Common myeloid progenitor, CD34-positive (primary cell): ENCODE results near the gene TBPL2. TPM values are rescaled to one million over a fixed set of nuclear protein-coding genes. Genes with fewer than 3 reads are reported as not detected.
"Not testable (repeated sequence)": the region's sequence is repeated elsewhere in the genome, so short reads cannot be mapped to it uniquely, and the experiment has no call there.

Experiments
- CTCF ChIA-PET: fragments of 350-600 bp; sonication (Branson Sonifier 250); formaldehyde crosslinking; loops from one replicate; lab custom pipeline; 2021; ENCODE audit warnings: antibody characterized with exemption; lab: Charles Lee
- POLR2A ChIA-PET: fragments of 350-600 bp; sonication (Branson Sonifier 250); formaldehyde crosslinking; loops from one replicate; lab custom pipeline; 2021; ENCODE audit warnings: antibody characterized with exemption; lab: Charles Lee
- DNase-seq, 3 donors: peaks; one replicate each; pipeline versions ENCODE4 v3.0.0 to v3.0.0-alpha.2; 2013
- H3K27ac ChIP-seq, 2 experiments: 1 replicate in 1 of 2; 2 replicates in 1 of 2; pipeline ENCODE4 v1.7.0; 2013; ENCODE audit warnings: inconsistent platforms in 2 of 2, low read length in 2 of 2, mild to moderate bottlenecking in 2 of 2, low read depth in 1 of 2, moderate library complexity in 1 of 2; ENCODE audit not compliant: severe bottlenecking in 2 of 2, insufficient read depth in 1 of 2, poor library complexity in 1 of 2
- H3K27me3 ChIP-seq, 5 experiments: replicated peaks in 2 of 5; 1 replicate in 3 of 5; 2 replicates in 2 of 5; pipeline versions ENCODE4 v1.6.1 to v1.7.0; 2013; ENCODE audit warnings: low read length in 4 of 5, mild to moderate bottlenecking in 2 of 5, moderate library complexity in 2 of 5, inconsistent platforms in 1 of 5; ENCODE audit not compliant: insufficient read depth in 5 of 5, control insufficient read depth in 4 of 5
- H3K36me3 ChIP-seq, 4 experiments: 1 replicate in 2 of 4; 2 replicates in 2 of 4; pipeline versions ENCODE4 v1.6.1 to v1.7.0; 2013; ENCODE audit warnings: low read length in 3 of 4, control low read depth in 1 of 4, mild to moderate bottlenecking in 1 of 4; ENCODE audit not compliant: control insufficient read depth in 4 of 4, insufficient read depth in 4 of 4
- H3K4me1 ChIP-seq, 4 experiments: 1 replicate in 3 of 4; 2 replicates in 1 of 4; pipeline versions ENCODE4 v1.6.1 to v1.7.1; 2013; ENCODE audit warnings: low read length in 3 of 4, mild to moderate bottlenecking in 3 of 4, control low read depth in 1 of 4, inconsistent platforms in 1 of 4, moderate library complexity in 1 of 4; ENCODE audit not compliant: control insufficient read depth in 4 of 4, insufficient read depth in 4 of 4; ENCODE audit errors: control extremely low read depth in 1 of 4
- H3K4me3 ChIP-seq, 7 experiments: 1 replicate in 4 of 7; 2 replicates in 3 of 7; pipeline versions ENCODE4 v1.5.1 to v1.7.0; 2013; ENCODE audit warnings: mild to moderate bottlenecking in 7 of 7, low read length in 6 of 7, moderate library complexity in 6 of 7, inconsistent platforms in 2 of 7, low read depth in 2 of 7, control low read depth in 1 of 7; ENCODE audit not compliant: insufficient read depth in 4 of 7, control insufficient read depth in 1 of 7; ENCODE audit errors: extremely low read depth in 1 of 7
- H3K9me3 ChIP-seq, 5 experiments: 1 replicate in 4 of 5; 2 replicates in 1 of 5; pipeline versions ENCODE4 v1.6.1 to v1.7.1; 2013; ENCODE audit warnings: low read length in 4 of 5, mild to moderate bottlenecking in 2 of 5, inconsistent platforms in 1 of 5, low read depth in 1 of 5, moderate library complexity in 1 of 5; ENCODE audit not compliant: control insufficient read depth in 4 of 5, insufficient read depth in 2 of 5; ENCODE audit errors: control extremely low read depth in 1 of 5
- WGBS: methylation state at CpG from one replicate; pipeline ENCODE4 v1.1.5; 2013; ENCODE audit not compliant: insufficient coverage; 5-methylcytosine and 5-hydroxymethylcytosine counted together
- polyA plus RNA-seq: library from polyadenylated mRNA; unstranded; fragments of 120-200 nt; gene quantifications from one replicate; pipeline ENCODE4 v1.2.1, GENCODE V29; 2013

Gene TBPL2
- polyA plus RNA-seq: not detected

DNA sequence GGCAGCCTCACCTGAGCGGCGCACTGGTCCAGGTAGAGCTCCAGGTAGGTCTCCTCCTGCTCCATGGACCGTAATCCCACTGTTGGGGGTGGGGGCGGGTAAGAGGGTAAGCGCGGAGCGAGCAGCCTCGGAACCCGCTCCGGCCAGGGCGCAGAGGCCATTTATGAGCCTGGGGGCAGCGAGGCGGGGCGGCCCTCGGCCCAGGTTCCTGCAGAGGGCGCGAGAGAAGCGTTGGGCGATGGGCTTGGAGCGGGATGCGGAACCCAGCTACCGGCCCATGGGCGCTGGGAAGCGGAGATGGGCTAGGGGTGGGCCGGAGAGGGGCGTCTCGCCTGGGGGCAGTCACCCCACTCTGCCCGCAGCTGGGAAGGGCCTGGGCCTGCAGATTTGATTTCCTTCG lies at the start of gene TBPL2:
TBPL2 (minus strand) TSS at position 232 of the 400 bp plus-strand sequence; CDS start at position 65, 167 bp downstream.
- POLR2A ChIA-PET: no interaction called here
- DNase-seq: no peak
- Histone ChIP-seq H3K36me3 (no peaks in the 10 kb centered on the region), H3K27ac (no peak within 1 kb of the TSS), H3K4me3 (peak within 1 kb of the TSS in 2 of 7 experiments; percentile 19 to 33), H3K4me1 (peaks cover 0 to 6% (median 1%) of the 10 kb centered on the region in 4 experiments), H3K9me3 (no peaks in the 10 kb centered on the region), H3K27me3 (peaks cover 0 to 36% (median 14%) of the 10 kb centered on the region in 5 experiments)
- CTCF ChIA-PET: interaction anchor here (0.7 to 3.5 kb wide), 7 partner anchors 13 to 1047 kb away, joined by 3 to 14 read pairs (median 4); no protein-coding TSS in a partner anchor
- WGBS: 38% methylated on average over 26 of the region's 29 CpGs

DNA sequence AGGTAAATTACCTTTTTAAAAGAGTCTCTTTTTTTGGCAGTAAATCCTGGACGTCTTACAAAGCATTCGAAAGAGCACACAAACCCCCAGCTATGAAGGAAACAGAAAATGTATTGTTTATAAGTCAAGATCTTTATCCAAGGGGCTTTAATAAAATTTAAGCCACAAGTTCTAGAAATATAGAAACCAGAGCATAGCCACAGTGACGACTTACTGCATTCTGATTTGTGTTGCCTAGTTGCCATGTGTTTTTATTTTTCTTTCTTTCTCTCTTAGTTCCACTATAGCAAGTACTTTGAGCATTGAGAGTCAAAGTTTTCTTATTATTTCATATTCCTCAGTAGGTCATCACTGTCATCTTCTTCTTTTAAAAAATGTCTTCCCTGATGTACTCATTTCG lies 47.8 kb upstream of the TBPL2 start:
- no peak overlapping the region for H3K4me3 ChIP-seq
- H3K27ac ChIP-seq: no peak overlapping the region
- peaks cover 0 to 4% (median 0%) of the 10 kb centered on the region in 4 experiments for H3K4me1 ChIP-seq
- CTCF ChIA-PET: no interaction called here
- DNase-seq: peak in 1 of 3 donors; percentile 19
- H3K36me3 ChIP-seq: no peaks in the 10 kb centered on the region
- H3K9me3 ChIP-seq: no peaks in the 10 kb centered on the region
- no peaks in the 10 kb centered on the region for H3K27me3 ChIP-seq
- POLR2A ChIA-PET: no interaction called here
- 30% methylated on average over 2 of the region's 4 CpGs for WGBS

- no peaks in the 10 kb centered on the region for H3K4me1 ChIP-seq
- DNase-seq: no peak
- WGBS: no CpG with 5 or more reads among the region's 4 CpGs
- H3K4me3 ChIP-seq: no peak overlapping the region
- ChIA-PET CTCF (interaction anchor here (1.1 kb wide), 1 partner anchor 29 kb away, joined by 3 read pairs; no protein-coding TSS in a partner anchor), POLR2A (interaction anchor here (0.6 kb wide), 1 partner anchor 475 kb away, joined by 3 read pairs; no protein-coding TSS in a partner anchor)
- H3K36me3 ChIP-seq: no peaks in the 10 kb centered on the region
- H3K27me3 ChIP-seq: no peaks in the 10 kb centered on the region
- H3K9me3 ChIP-seq: no peaks in the 10 kb centered on the region
- no peak overlapping the region for H3K27ac ChIP-seq
Observed at GRCh38 chr14:55482936-55483605, 42.7 kb upstream of the TBPL2 start.

GRCh38 chr14:55481769-55482168 lies 41.4 kb upstream of the TBPL2 start:
- WGBS: 100% methylated on average over 1 of the region's 5 CpGs
- H3K27ac ChIP-seq: no peak overlapping the region
- POLR2A ChIA-PET: no interaction called here
- no peaks in the 10 kb centered on the region for H3K36me3 ChIP-seq
- no peak overlapping the region for H3K4me3 ChIP-seq
- CTCF ChIA-PET: no interaction called here
- no peaks in the 10 kb centered on the region for H3K9me3 ChIP-seq
- no peaks in the 10 kb centered on the region for H3K4me1 ChIP-seq
- DNase-seq: no peak
- H3K27me3 ChIP-seq: no peaks in the 10 kb centered on the region

DNA sequence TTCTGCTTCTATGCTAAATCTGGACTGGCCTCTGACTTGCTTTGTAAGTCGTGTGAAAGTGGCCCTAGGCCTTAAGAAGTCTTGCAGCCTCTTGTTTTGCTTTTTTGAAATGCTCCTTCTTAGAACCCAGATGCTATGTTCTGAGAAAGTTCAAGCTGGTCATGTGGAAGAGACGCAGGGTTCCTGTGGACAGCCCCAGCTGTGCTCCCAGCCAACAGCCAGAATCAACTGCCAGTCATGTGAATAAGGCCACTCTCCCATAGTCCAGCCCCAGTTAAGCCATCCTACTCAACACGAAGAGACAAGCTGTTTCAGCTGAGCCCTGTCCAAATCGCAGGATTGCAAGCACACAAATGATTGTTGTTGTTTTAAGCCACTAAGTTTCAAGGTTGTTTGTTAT lies 37.3 kb upstream of the TBPL2 start:
- no peak for DNase-seq
- Histone ChIP-seq H3K36me3 (no peaks in the 10 kb centered on the region), H3K4me3 (no peak overlapping the region), H3K27ac (no peak overlapping the region), H3K4me1 (no peaks in the 10 kb centered on the region), H3K9me3 (no peaks in the 10 kb centered on the region), H3K27me3 (no peaks in the 10 kb centered on the region)
- 90% methylated on average over 2 of the region's 4 CpGs for WGBS
- CTCF ChIA-PET: interaction anchor here (0.6 kb wide), 1 partner anchor 310 kb away, joined by 3 read pairs; no protein-coding TSS in a partner anchor
- POLR2A ChIA-PET: no interaction called here

DNA sequence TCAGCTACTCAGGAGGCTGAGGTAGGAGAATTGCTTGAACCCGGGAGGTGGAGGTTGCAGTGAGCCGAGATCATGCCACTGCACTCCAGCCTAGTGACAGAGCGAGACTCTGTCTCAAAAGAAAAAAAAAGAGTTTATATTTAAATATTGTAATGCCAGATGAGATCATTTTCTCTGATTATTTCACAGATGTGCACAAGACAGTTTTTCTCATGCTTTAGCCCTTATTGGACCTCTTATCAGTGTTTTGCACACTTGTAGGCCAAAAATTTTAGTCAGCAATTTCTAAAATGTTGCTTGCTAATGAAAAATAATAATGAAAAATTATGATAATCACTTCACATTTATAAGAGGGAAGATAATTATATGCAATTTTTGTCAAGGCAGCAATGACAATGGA lies 36.0 kb upstream of the TBPL2 start:
- H3K4me1 ChIP-seq, H3K4me3 ChIP-seq, H3K9me3 ChIP-seq, H3K27me3 ChIP-seq, H3K36me3 ChIP-seq, H3K27ac ChIP-seq, CTCF ChIA-PET, POLR2A ChIA-PET: not testable (repeated sequence)
- no CpG with 5 or more reads among the region's 3 CpGs for WGBS
- DNase-seq: peak in 1 of 3 donors; percentile 22

- DNase-seq: no peak
- ChIA-PET POLR2A (no interaction called here), CTCF (no interaction called here)
- H3K27ac ChIP-seq: no peak overlapping the region
- no peaks in the 10 kb centered on the region for H3K36me3 ChIP-seq
- peaks cover 0 to 7% (median 0%) of the 10 kb centered on the region in 4 experiments for H3K4me1 ChIP-seq
- H3K4me3 ChIP-seq: no peak overlapping the region
- peaks cover 0 to 1% (median 0%) of the 10 kb centered on the region in 5 experiments for H3K9me3 ChIP-seq
- no peaks in the 10 kb centered on the region for H3K27me3 ChIP-seq
- WGBS: no CpG with 5 or more reads among the region's 7 CpGs
Observed at GRCh38 chr14:55473786-55474185, 33.4 kb upstream of the TBPL2 start.
